ENCODE results near the gene APBB2.

DNA sequence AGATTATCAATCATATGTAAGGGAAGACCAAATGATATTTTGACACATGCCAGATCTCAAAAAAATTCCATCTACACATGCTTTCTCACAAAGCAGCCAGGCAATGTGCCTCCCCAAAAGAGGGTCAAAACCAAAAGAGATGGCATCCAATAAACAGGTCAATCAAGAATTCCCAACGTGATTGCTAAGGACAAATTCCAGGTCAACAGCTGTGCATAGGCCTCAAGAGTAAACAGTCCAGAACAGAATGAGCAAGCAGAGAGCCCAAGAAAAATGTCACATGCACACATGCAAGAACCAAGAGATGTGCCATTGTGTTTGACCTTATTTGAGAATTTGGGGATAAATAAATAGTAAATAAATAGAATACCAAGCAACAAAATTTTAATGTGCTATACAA lies 136.7 kb downstream of the APBB2 start:
- no peak for TF ChIP-seq SUZ12 (IDR thresholded peaks at IDR 0.05; ENCODE audit: extremely low read depth, insufficient read depth, insufficient read length)
- TF ChIP-seq YY1 (IDR thresholded peaks at IDR 0.05; ENCODE audit: insufficient read depth, insufficient read length), result no peak
